Measurements from ENCODE around the gene PIP5K1A. TPM values are rescaled to one million over a fixed set of nuclear protein-coding genes. Genes with fewer than 3 reads are reported as not detected.

PIP5K1A gene
- total RNA-seq: 10 to 100 TPM; 53.9 to 61.1 TPM

GRCh38 chr1:151198254-151199127, at the start of gene PIP5K1A:
TSS of gene PIP5K1A (plus strand) at chr1:151198552. CDS start at chr1:151198997, 445 bp downstream.
- H3K4me1 Mint-ChIP-seq: peaks cover 43% of the 10 kb centered on the region
- peak; percentile 99 for DNase-seq
- no peaks in the 10 kb centered on the region for H3K9me3 Mint-ChIP-seq
- H3K27ac Mint-ChIP-seq: peak within 1 kb of the TSS; percentile 84
- H3K36me3 Mint-ChIP-seq (ENCODE audit: low read depth): peaks cover 33% of the 10 kb centered on the region
- POLR2A ChIA-PET: interaction anchor here (0.6 to 2.4 kb wide), 17 partner anchors 9 to 565 kb away, joined by 3 to 19 read pairs (median 3); partner anchors contain the start of genes MRPL9, PSMD4, TNFAIP8L2 and VPS72
- peak within 1 kb of the TSS; percentile 89 for H3K4me3 Mint-ChIP-seq
- H3K27me3 Mint-ChIP-seq: peaks cover 7% of the 10 kb centered on the region
- CTCF ChIA-PET: interaction anchor here (0.6 to 1.4 kb wide), 4 partner anchors 9 to 142 kb away, joined by 3 to 4 read pairs (median 4); partner anchors contain the start of gene VPS72

GRCh38 chr1:151156515-151156819, 41.9 kb upstream of the PIP5K1A start, which contains the start of gene TNFAIP8L2:
TSS of gene TNFAIP8L2 (plus strand) at chr1:151156649. CDS start at chr1:151158698, 2,049 bp downstream.
- H3K27ac Mint-ChIP-seq: peak within 1 kb of the TSS; percentile 96
- ChIA-PET POLR2A (interaction anchor here (0.6 to 5.1 kb wide), 31 partner anchors 10 to 592 kb away, joined by 3 to 65 read pairs (median 5); partner anchors contain the start of genes CDC42SE1, ENSA, GABPB2 and LYSMD1), CTCF (interaction anchor here (0.5 to 9.4 kb wide), 29 partner anchors 8 to 184 kb away, joined by 3 to 267 read pairs (median 4); partner anchors contain the start of genes C1orf56, CDC42SE1, GABPB2 and LYSMD1)
- peak within 1 kb of the TSS; percentile 98 for H3K4me3 Mint-ChIP-seq
- peak; percentile 87 for DNase-seq
- no peaks in the 10 kb centered on the region for H3K9me3 Mint-ChIP-seq
- no peaks in the 10 kb centered on the region for H3K27me3 Mint-ChIP-seq
- peaks cover 50% of the 10 kb centered on the region for H3K4me1 Mint-ChIP-seq
- H3K36me3 Mint-ChIP-seq (ENCODE audit: low read depth): peaks cover 40% of the 10 kb centered on the region

GRCh38 chr1:151157067-151157531, 41.3 kb upstream of the PIP5K1A start:
- ChIA-PET CTCF (interaction anchor here (0.5 to 9.4 kb wide), 31 partner anchors 8 to 183 kb away, joined by 3 to 267 read pairs (median 4); partner anchors contain the start of genes C1orf56, CDC42SE1, GABPB2 and LYSMD1), POLR2A (interaction anchor here (0.6 to 5.1 kb wide), 31 partner anchors 9 to 595 kb away, joined by 3 to 65 read pairs (median 5); partner anchors contain the start of genes C1orf56, CDC42SE1, ENSA and GABPB2)
- DNase-seq: peak; percentile 83
- Mint-ChIP-seq H3K27me3 (no peaks in the 10 kb centered on the region), H3K36me3 (ENCODE audit: low read depth) (peaks cover 46% of the 10 kb centered on the region), H3K4me1 (peaks cover 56% of the 10 kb centered on the region), H3K4me3 (peak overlapping the region; percentile 98), H3K9me3 (no peaks in the 10 kb centered on the region), H3K27ac (peak overlapping the region; percentile 96)

GRCh38 chr1:151158326-151158725, 40.0 kb upstream of the PIP5K1A start:
- H3K4me3 Mint-ChIP-seq: peak overlapping the region; percentile 98
- H3K27ac Mint-ChIP-seq: peak overlapping the region; percentile 96
- no peak for DNase-seq
- H3K4me1 Mint-ChIP-seq: peaks cover 62% of the 10 kb centered on the region
- CTCF ChIA-PET: interaction anchor here (3.3 to 9.4 kb wide), 4 partner anchors 10 to 133 kb away, joined by 18 to 267 read pairs (median 36); partner anchors contain the start of gene GABPB2
- peaks cover 53% of the 10 kb centered on the region for H3K36me3 Mint-ChIP-seq (ENCODE audit: low read depth)
- no peaks in the 10 kb centered on the region for H3K27me3 Mint-ChIP-seq
- H3K9me3 Mint-ChIP-seq: no peaks in the 10 kb centered on the region
- POLR2A ChIA-PET: interaction anchor here (0.8 to 5.1 kb wide), 8 partner anchors 8 to 123 kb away, joined by 3 to 65 read pairs (median 10); partner anchors contain the start of genes C1orf56, CDC42SE1, GABPB2 and LYSMD1

GRCh38 chr1:151158751-151159251, 39.6 kb upstream of the PIP5K1A start:
- POLR2A ChIA-PET: interaction anchor here (0.8 to 5.1 kb wide), 5 partner anchors 31 to 123 kb away, joined by 3 to 65 read pairs (median 5); partner anchors contain the start of genes CDC42SE1, MLLT11, PIP5K1A and VPS72
- Mint-ChIP-seq H3K4me3 (peak overlapping the region; percentile 98), H3K9me3 (no peaks in the 10 kb centered on the region), H3K27ac (peak overlapping the region; percentile 96), H3K4me1 (peaks cover 62% of the 10 kb centered on the region), H3K27me3 (no peaks in the 10 kb centered on the region), H3K36me3 (ENCODE audit: low read depth) (peaks cover 53% of the 10 kb centered on the region)
- no peak for DNase-seq
- CTCF ChIA-PET: interaction anchor here (3.3 to 9.4 kb wide), 2 partner anchors 11 to 59 kb away, joined by 18 to 267 read pairs; no protein-coding TSS in a partner anchor

- H3K4me3 Mint-ChIP-seq: no peak overlapping the region
- H3K27me3 Mint-ChIP-seq: no peaks in the 10 kb centered on the region
- ChIA-PET CTCF (interaction anchor here (9.4 kb wide), 1 partner anchor 59 kb away, joined by 267 read pairs; no protein-coding TSS in a partner anchor), POLR2A (interaction anchor here (1.7 to 5.1 kb wide), 3 partner anchors 31 to 122 kb away, joined by 5 to 65 read pairs (median 9); partner anchors contain the start of genes CDC42SE1, MLLT11, VPS72 and ZNF687)
- H3K4me1 Mint-ChIP-seq: peaks cover 66% of the 10 kb centered on the region
- no peaks in the 10 kb centered on the region for H3K9me3 Mint-ChIP-seq
- H3K27ac Mint-ChIP-seq: peak overlapping the region; percentile 96
- no peak for DNase-seq
- H3K36me3 Mint-ChIP-seq (ENCODE audit: low read depth): peaks cover 53% of the 10 kb centered on the region
Observed at GRCh38 chr1:151159373-151159772, 39.0 kb upstream of the PIP5K1A start.

GRCh38 chr1:151164732-151165280, 33.5 kb upstream of the PIP5K1A start:
- peaks cover 51% of the 10 kb centered on the region for H3K36me3 Mint-ChIP-seq (ENCODE audit: low read depth)
- ChIA-PET POLR2A (interaction anchor here (1.1 to 4.3 kb wide), 4 partner anchors 8 to 158 kb away, joined by 3 to 37 read pairs (median 21); partner anchors contain the start of genes MINDY1, TNFAIP8L2 and VPS72), CTCF (interaction anchor here (0.8 to 2.4 kb wide), 3 partner anchors 8 to 65 kb away, joined by 3 to 10 read pairs (median 5); partner anchors contain the start of gene TNFAIP8L2)
- H3K27me3 Mint-ChIP-seq: no peaks in the 10 kb centered on the region
- no peaks in the 10 kb centered on the region for H3K9me3 Mint-ChIP-seq
- peak overlapping the region; percentile 85 for H3K4me3 Mint-ChIP-seq
- H3K4me1 Mint-ChIP-seq: peaks cover 65% of the 10 kb centered on the region
- DNase-seq: no peak
- H3K27ac Mint-ChIP-seq: peak overlapping the region; percentile 83

GRCh38 chr1:151165281-151165737, 33.0 kb upstream of the PIP5K1A start:
- Mint-ChIP-seq H3K27ac (peak overlapping the region; percentile 83), H3K27me3 (no peaks in the 10 kb centered on the region), H3K36me3 (ENCODE audit: low read depth) (peaks cover 53% of the 10 kb centered on the region), H3K4me1 (peaks cover 62% of the 10 kb centered on the region), H3K4me3 (peak overlapping the region; percentile 85), H3K9me3 (no peaks in the 10 kb centered on the region)
- POLR2A ChIA-PET: interaction anchor here (1.1 to 4.3 kb wide), 6 partner anchors 8 to 159 kb away, joined by 3 to 37 read pairs (median 7); partner anchors contain the start of genes MINDY1, PSMD4, TNFAIP8L2 and VPS72
- no peak for DNase-seq
- CTCF ChIA-PET: interaction anchor here (0.8 to 2.4 kb wide), 3 partner anchors 8 to 66 kb away, joined by 3 to 10 read pairs (median 5); partner anchors contain the start of gene TNFAIP8L2

- peak; percentile 98 for DNase-seq
- Mint-ChIP-seq H3K27me3 (no peaks in the 10 kb centered on the region), H3K4me3 (peak within 1 kb of the TSS; percentile 85), H3K36me3 (ENCODE audit: low read depth) (peaks cover 54% of the 10 kb centered on the region), H3K9me3 (no peaks in the 10 kb centered on the region), H3K4me1 (peaks cover 58% of the 10 kb centered on the region), H3K27ac (peak within 1 kb of the TSS; percentile 83)
- ChIA-PET CTCF (interaction anchor here (0.6 to 2.4 kb wide), 3 partner anchors 9 to 66 kb away, joined by 4 to 10 read pairs (median 10); partner anchors contain the start of gene TNFAIP8L2), POLR2A (interaction anchor here (0.6 to 4.3 kb wide), 13 partner anchors 9 to 802 kb away, joined by 3 to 37 read pairs (median 4); partner anchors contain the start of genes MINDY1, PSMD4, RPRD2 and TMOD4)
Observed at GRCh38 chr1:151165738-151166504, 32.4 kb upstream of the PIP5K1A start, which contains the start of the genes LYSMD1 and SCNM1. TSS of gene LYSMD1 (minus strand) at chr1:151165902. CDS start at chr1:151165258, 644 bp downstream. TSS of gene SCNM1 (plus strand) at chr1:151166144. CDS start at chr1:151166153, 9 bp downstream.

GRCh38 chr1:151166505-151166956, 31.8 kb upstream of the PIP5K1A start:
- H3K9me3 Mint-ChIP-seq: no peaks in the 10 kb centered on the region
- peaks cover 55% of the 10 kb centered on the region for H3K4me1 Mint-ChIP-seq
- CTCF ChIA-PET: interaction anchor here (0.6 to 2.4 kb wide), 4 partner anchors 10 to 67 kb away, joined by 4 to 10 read pairs (median 8); partner anchors contain the start of gene TNFAIP8L2
- H3K4me3 Mint-ChIP-seq: peak overlapping the region; percentile 85
- H3K27ac Mint-ChIP-seq: peak overlapping the region; percentile 83
- POLR2A ChIA-PET: interaction anchor here (0.6 to 4.3 kb wide), 13 partner anchors 9 to 802 kb away, joined by 3 to 37 read pairs (median 4); partner anchors contain the start of genes MINDY1, PSMD4, RPRD2 and TMOD4
- peaks cover 56% of the 10 kb centered on the region for H3K36me3 Mint-ChIP-seq (ENCODE audit: low read depth)
- H3K27me3 Mint-ChIP-seq: no peaks in the 10 kb centered on the region
- no peak for DNase-seq
